HepG2 (cell line): ENCODE measurements around the gene ZNF615. TPM values are rescaled to one million over a fixed set of nuclear protein-coding genes. Genes with fewer than 3 reads are reported as not detected.

Experiments used
- BORCS8-MEF2B ChIP-seq: sonication (generic); formaldehyde crosslinking; IDR thresholded peaks from 2 replicates; pipeline ENCODE4 v1.8.0; 2022; ENCODE audit warnings: mild to moderate bottlenecking, missing genetic modification reagents
- ELF4 ChIP-seq: sonication (generic); formaldehyde crosslinking; IDR thresholded peaks from 2 replicates; pipeline ENCODE4 v1.5.0; 2020; ENCODE audit warnings: missing genetic modification reagents, mild to moderate bottlenecking, moderate library complexity, borderline replicate concordance
- MZF1 ChIP-seq: sonication (generic); formaldehyde crosslinking; IDR thresholded peaks from 2 replicates; pipeline ENCODE4 v1.8.1; 2023; ENCODE audit warnings: mild to moderate bottlenecking, missing genetic modification reagents, borderline replicate concordance
- NRL ChIP-seq: sonication (generic); formaldehyde crosslinking; IDR thresholded peaks from 2 replicates; pipeline ENCODE4 v1.5.0; 2020; ENCODE audit warnings: missing genetic modification reagents, mild to moderate bottlenecking, moderate library complexity, borderline replicate concordance
- RFX1 ChIP-seq: fragments of 450-650 bp; IDR thresholded peaks from 2 replicates; pipeline ENCODE4 v1.6.1; 2017
- SMAD9 ChIP-seq: sonication (generic); formaldehyde crosslinking; IDR thresholded peaks from 2 replicates; pipeline ENCODE4 v1.5.1; 2020; ENCODE audit warnings: mild to moderate bottlenecking, missing genetic modification reagents
- SRY ChIP-seq: sonication (generic); formaldehyde crosslinking; IDR thresholded peaks from 2 replicates; pipeline ENCODE4 v1.8.0; 2022; ENCODE audit warnings: mild to moderate bottlenecking, missing genetic modification reagents
- ZNF20 ChIP-seq: sonication (generic); formaldehyde crosslinking; IDR thresholded peaks from 2 replicates; pipeline ENCODE4 v1.4.0; 2020; ENCODE audit warnings: mild to moderate bottlenecking, moderate library complexity, missing genetic modification reagents
- ZNF205 ChIP-seq: IDR thresholded peaks from 2 replicates; pipeline ENCODE4 v1.6.1; 2018; ENCODE audit warnings: missing biosample characterization, missing genetic modification reagents
- ZNF230 ChIP-seq: sonication (generic); formaldehyde crosslinking; IDR thresholded peaks from 2 replicates; pipeline ENCODE4 v1.4.0; 2020; ENCODE audit warnings: mild to moderate bottlenecking, missing genetic modification reagents
- ZNF280D ChIP-seq: sonication (generic); formaldehyde crosslinking; IDR thresholded peaks from 2 replicates; pipeline ENCODE4 v1.5.1; 2020; ENCODE audit warnings: mild to moderate bottlenecking, missing genetic modification reagents
- ZNF367 ChIP-seq: sonication (generic); formaldehyde crosslinking; IDR thresholded peaks from 2 replicates; pipeline ENCODE4 v1.4.0; 2020; ENCODE audit warnings: missing genetic modification reagents, borderline replicate concordance
- ZNF775 ChIP-seq: sonication (generic); formaldehyde crosslinking; IDR thresholded peaks from 2 replicates; pipeline ENCODE4 v1.4.0; 2020; ENCODE audit warnings: missing genetic modification reagents, mild to moderate bottlenecking, moderate library complexity, borderline replicate concordance
- polyA plus RNA-seq, 8 experiments: library from polyadenylated mRNA; depleted of rRNA in 3 of 8; stranded (reverse) in 7 of 8; unstranded in 1 of 8; fragments of >200 nt; fragmentation: Illumina TruSeq in 4 of 8; extraction: Trizol in 4 of 8; gene quantifications; 2 replicates each; pipeline versions ENCODE4 v1.2.1 to v1.2.3, GENCODE V29; 2011 to 2016; ENCODE audit warnings: low read depth in 4 of 8, missing spikeins in 1 of 8, mixed read lengths in 1 of 8; ENCODE audit not compliant: insufficient read depth in 1 of 8
- total RNA-seq, 5 experiments: library from RNA; depleted of rRNA; stranded (reverse); fragments of >200 nt; fragmentation: Illumina TruSeq; extraction: Trizol; gene quantifications; 2 replicates each; pipeline ENCODE4 v1.2.3, GENCODE V29; 2016; ENCODE audit warnings: low read depth in 1 of 5
- TF ChIP-seq, protein P1 (sequence below): sonication (generic); formaldehyde crosslinking; IDR thresholded peaks from 2 replicates; pipeline ENCODE4 v1.5.0; 2020; ENCODE audit warnings: mild to moderate bottlenecking, missing genetic modification reagents
- TF ChIP-seq, protein P2 (sequence below): sonication (generic); formaldehyde crosslinking; IDR thresholded peaks from 2 replicates; pipeline ENCODE4 v1.5.0; 2020; ENCODE audit warnings: missing genetic modification reagents
- TF ChIP-seq, protein P3 (sequence below), 2 experiments: sonication (generic) in 1 of 2; formaldehyde crosslinking in 1 of 2; IDR thresholded peaks; 2 replicates each; pipeline versions ENCODE4 v1.6.1 to v1.9.0; 2014 to 2022; ENCODE audit warnings: antibody characterized with exemption in 1 of 2, borderline replicate concordance in 1 of 2, inconsistent platforms in 1 of 2, low read depth in 1 of 2, missing genetic modification reagents in 1 of 2

ZNF615 gene
- total and polyA plus RNA-seq, 2 of the 13 experiments (the other 11 are each of a cell fraction or from before 2014, with no cell fraction given) = 5.2 to 7.8 TPM

DNA sequence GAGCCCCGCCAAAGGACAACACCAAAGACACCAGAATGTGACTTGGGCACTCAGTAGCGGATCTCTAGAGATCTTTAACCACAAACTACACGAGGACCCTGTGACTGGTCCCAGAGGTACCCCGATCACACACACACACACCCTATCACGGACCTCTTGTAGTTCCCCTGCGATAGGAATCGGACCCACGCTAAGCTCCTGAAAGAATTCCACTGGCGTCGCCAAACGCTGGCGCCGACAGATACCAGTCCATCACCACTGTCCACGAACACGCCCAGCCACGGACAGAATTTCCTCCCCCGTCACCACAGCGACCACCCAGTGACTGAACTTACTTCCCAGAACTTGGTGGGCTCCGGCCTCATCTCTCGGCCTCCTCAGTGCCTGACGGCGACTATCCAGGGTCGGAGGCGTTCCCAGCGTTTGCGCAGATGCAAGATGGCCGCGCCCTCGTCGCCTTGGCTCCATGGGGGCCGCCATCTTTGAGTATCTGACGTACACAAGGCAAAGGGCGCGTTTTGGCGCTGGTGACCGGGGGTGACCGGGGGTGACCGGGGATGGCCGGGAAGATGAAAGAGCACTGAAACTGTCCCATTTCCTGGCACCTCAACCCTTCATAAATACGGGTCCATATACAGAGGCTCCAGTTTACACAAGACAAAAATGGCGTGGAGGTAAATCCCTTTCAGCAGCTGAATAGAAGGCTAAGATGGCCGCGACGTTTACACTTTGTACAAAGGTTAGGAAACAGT is at the start of gene ZNF615 (continued):
- TF ChIP-seq, protein P1, sequence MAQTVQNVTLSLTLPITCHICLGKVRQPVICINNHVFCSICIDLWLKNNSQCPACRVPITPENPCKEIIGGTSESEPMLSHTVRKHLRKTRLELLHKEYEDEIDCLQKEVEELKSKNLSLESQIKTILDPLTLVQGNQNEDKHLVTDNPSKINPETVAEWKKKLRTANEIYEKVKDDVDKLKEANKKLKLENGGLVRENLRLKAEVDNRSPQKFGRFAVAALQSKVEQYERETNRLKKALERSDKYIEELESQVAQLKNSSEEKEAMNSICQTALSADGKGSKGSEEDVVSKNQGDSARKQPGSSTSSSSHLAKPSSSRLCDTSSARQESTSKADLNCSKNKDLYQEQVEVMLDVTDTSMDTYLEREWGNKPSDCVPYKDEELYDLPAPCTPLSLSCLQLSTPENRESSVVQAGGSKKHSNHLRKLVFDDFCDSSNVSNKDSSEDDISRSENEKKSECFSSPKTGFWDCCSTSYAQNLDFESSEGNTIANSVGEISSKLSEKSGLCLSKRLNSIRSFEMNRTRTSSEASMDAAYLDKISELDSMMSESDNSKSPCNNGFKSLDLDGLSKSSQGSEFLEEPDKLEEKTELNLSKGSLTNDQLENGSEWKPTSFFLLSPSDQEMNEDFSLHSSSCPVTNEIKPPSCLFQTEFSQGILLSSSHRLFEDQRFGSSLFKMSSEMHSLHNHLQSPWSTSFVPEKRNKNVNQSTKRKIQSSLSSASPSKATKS (CRISPR knock-in tag) = 0 out of 2 replicates have a peak, but pooled peaks have one; percentile 45
- TF ChIP-seq ZNF205 (CRISPR knock-in tag) (peak; percentile 30; the same call in 1 of the 2 replicates), NRL (CRISPR knock-in tag) (peak; percentile 56), ZNF367 (no peak), ZNF20 (CRISPR knock-in tag) (no peak), ZNF775 (CRISPR knock-in tag) (no peak), RFX1 (no peak), SRY (peak; percentile 73; the same call in 1 of the 2 replicates), ELF4 (CRISPR knock-in tag) (no peak), BORCS8-MEF2B (CRISPR knock-in tag) (0 out of 2 replicates have a peak, but pooled peaks have one; percentile 55), SMAD9 (CRISPR knock-in tag) (no peak), ZNF230 (CRISPR knock-in tag) (0 out of 2 replicates have a peak, but pooled peaks have one; percentile 21), MZF1 (CRISPR knock-in tag) (no peak), ZNF280D (CRISPR knock-in tag) (peak; percentile 95)
- TF ChIP-seq, protein P2, sequence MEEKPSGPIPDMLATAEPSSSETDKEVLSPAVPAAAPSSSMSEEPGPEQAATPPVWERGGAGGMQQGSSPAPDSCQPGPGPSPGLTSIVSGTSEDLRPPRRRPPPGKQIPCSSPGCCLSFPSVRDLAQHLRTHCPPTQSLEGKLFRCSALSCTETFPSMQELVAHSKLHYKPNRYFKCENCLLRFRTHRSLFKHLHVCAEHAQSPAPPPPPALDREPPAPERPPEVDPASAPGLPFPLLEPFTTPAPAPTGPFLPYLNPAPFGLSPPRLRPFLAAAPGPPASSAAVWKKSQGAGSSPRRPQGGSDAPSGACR = no peak
- TF ChIP-seq, protein P3, sequence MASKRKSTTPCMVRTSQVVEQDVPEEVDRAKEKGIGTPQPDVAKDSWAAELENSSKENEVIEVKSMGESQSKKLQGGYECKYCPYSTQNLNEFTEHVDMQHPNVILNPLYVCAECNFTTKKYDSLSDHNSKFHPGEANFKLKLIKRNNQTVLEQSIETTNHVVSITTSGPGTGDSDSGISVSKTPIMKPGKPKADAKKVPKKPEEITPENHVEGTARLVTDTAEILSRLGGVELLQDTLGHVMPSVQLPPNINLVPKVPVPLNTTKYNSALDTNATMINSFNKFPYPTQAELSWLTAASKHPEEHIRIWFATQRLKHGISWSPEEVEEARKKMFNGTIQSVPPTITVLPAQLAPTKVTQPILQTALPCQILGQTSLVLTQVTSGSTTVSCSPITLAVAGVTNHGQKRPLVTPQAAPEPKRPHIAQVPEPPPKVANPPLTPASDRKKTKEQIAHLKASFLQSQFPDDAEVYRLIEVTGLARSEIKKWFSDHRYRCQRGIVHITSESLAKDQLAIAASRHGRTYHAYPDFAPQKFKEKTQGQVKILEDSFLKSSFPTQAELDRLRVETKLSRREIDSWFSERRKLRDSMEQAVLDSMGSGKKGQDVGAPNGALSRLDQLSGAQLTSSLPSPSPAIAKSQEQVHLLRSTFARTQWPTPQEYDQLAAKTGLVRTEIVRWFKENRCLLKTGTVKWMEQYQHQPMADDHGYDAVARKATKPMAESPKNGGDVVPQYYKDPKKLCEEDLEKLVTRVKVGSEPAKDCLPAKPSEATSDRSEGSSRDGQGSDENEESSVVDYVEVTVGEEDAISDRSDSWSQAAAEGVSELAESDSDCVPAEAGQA (IDR thresholded peaks at IDR 0.05; ENCODE audit: low read depth) = peak; percentile 79
- TF ChIP-seq, protein P3 (CRISPR knock-in tag; IDR thresholded peaks at IDR 0.05; ENCODE audit: borderline replicate concordance) = no peak
